BLaER1 (cell line): Measurements from ENCODE around the gene SURF1.
A peak's percentile ranks its signal among the peaks of the same experiment; 100 is the strongest.

Experiments
- H3K27ac ChIP-seq: shearing (Covaris generic); formaldehyde crosslinking; 2 replicates; pipeline ENCODE4 v1.8.1; 2022
- H3K27me3 ChIP-seq: shearing (Covaris generic); formaldehyde crosslinking; 2 replicates; pipeline ENCODE4 v1.8.1; 2022
- H3K36me3 ChIP-seq: shearing (Covaris generic); formaldehyde crosslinking; 2 replicates; pipeline ENCODE4 v1.8.1; 2022
- H3K4me1 ChIP-seq: shearing (Covaris generic); formaldehyde crosslinking; 2 replicates; pipeline ENCODE4 v1.8.1; 2022
- H3K4me2 ChIP-seq: shearing (Covaris generic); formaldehyde crosslinking; 2 replicates; pipeline ENCODE4 v1.8.1; 2022
- H3K4me3 ChIP-seq: shearing (Covaris generic); formaldehyde crosslinking; 2 replicates; pipeline ENCODE4 v1.8.1; 2022
- H3K9ac ChIP-seq: shearing (Covaris generic); formaldehyde crosslinking; 2 replicates; pipeline ENCODE4 v1.8.1; 2022
- H3K9me3 ChIP-seq: shearing (Covaris generic); formaldehyde crosslinking; 2 replicates; pipeline ENCODE4 v1.8.1; 2022
- H4K20me1 ChIP-seq: shearing (Covaris generic); formaldehyde crosslinking; 2 replicates; pipeline ENCODE4 v1.8.1; 2022
- Cebpa-rat ChIP-seq: shearing (Covaris generic); IDR thresholded peaks from 2 replicates; pipeline ENCODE4 v1.8.1; 2022

Gene SURF1

GRCh38 chr9:133375724-133376654 lies 19.7 kb upstream of the SURF1 start, which contains the start of the genes STKLD1 and SURF4:
Gene STKLD1, plus strand, starts transcription at chr9:133376366. Its CDS starts 108 bp downstream, at chr9:133376474.
Gene SURF4, minus strand, starts transcription at chr9:133376060. Its CDS starts 91 bp downstream, at chr9:133375969.
- peaks cover 15% of the 10 kb centered on the region for H3K9me3 ChIP-seq
- H3K4me3 ChIP-seq, result peak within 1 kb of the TSS; percentile 98
- H3K27ac ChIP-seq, result peak within 1 kb of the TSS; percentile 99
- H3K4me1 ChIP-seq, result peaks cover 49% of the 10 kb centered on the region
- H3K36me3 ChIP-seq, result peaks cover 29% of the 10 kb centered on the region
- peak within 1 kb of the TSS; percentile 99 for H3K9ac ChIP-seq
- H3K4me2 ChIP-seq, result peak within 1 kb of the TSS; percentile 96
- peaks cover 47% of the 10 kb centered on the region for H4K20me1 ChIP-seq
- H3K27me3 ChIP-seq, result no peaks in the 10 kb centered on the region
- TF ChIP-seq Cebpa-rat, result no peak

DNA sequence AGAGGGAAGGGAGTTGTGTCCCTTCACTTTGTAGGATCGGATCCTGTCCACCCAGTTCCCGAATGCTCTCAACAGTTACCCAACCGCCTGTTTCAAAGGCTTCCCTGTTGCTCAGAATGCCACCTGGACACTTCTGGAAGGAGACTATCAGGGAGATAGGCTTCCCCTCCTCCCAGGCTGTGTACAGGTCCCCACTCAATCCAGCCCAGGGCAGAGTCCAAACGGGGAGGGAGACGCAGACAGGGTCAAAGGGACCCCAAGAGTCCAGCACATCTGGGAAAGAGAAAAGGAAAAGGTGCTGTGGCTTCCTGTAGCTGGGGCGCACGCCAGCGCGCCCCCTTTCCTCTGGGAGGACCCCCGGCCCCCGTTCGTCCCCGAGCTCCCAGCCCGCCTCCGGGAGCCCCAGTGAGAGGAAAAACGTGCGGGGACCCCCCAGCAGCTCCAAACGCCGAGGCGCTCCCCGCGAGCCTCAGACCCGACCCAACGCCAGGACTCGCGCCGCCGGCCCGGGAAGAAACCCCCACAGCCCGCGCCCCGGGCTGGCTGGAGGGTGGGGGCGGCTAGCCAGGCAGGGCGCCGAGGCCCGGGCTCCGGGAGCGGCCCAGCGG lies 18.9 kb upstream of the SURF1 start:
- Histone ChIP-seq H3K4me2 (peak overlapping the region; percentile 96), H3K9ac (peak overlapping the region; percentile 99), H3K27me3 (no peaks in the 10 kb centered on the region), H4K20me1 (peaks cover 55% of the 10 kb centered on the region), H3K4me1 (peaks cover 57% of the 10 kb centered on the region), H3K36me3 (peaks cover 37% of the 10 kb centered on the region), H3K9me3 (peaks cover 15% of the 10 kb centered on the region), H3K27ac (peak overlapping the region; percentile 99), H3K4me3 (peak overlapping the region; percentile 98)
- TF ChIP-seq Cebpa-rat, result no peak

DNA sequence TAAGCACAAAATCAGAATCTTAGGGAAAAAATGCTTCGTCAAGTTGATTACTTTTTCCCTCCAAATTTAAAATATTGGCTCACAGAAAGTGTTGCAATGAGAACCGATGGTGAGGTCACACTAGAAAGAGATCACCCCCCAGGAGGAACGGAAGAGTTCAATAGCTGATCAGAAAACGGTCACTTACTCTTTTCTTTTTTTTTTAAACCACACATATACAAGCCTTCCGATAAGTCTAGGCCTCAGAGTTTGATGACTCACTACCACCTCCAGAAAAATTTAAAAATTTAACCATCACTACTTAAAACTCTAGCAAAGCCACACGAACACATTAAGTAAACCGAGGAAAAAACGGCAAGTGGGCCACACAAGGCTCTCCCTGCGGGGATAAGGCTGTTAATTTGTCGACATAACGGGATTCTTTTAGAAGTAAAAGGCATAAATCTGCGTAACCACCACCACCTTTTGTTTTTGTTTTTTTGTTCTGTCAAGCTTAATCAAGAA lies 18.4 kb upstream of the SURF1 start:
- H3K4me1 ChIP-seq, result peaks cover 63% of the 10 kb centered on the region

DNA sequence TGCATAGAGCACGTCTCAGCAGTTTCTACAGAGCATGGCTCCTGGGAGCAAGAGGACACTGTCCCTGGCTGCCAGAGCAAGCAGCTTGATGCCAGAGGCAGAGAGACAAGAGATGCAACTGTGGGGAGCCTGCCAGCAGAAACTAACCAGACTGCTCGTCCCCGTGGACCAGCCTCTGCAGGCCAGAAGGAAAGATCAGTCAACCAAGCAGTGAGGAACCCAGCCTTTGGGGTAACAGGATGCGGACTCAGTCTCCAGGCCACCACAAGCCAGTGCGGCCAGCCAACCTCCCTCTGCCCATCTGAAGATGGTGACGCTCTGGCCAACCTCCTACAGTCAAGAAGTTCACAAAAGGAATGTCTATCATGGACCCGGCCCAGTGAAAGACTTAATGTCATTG lies 15.9 kb upstream of the SURF1 start:
- Histone ChIP-seq H3K27me3 (no peaks in the 10 kb centered on the region), H4K20me1 (peaks cover 86% of the 10 kb centered on the region), H3K9ac (peak overlapping the region; percentile 63), H3K4me1 (peaks cover 70% of the 10 kb centered on the region), H3K4me3 (no peak overlapping the region), H3K9me3 (no peaks in the 10 kb centered on the region), H3K27ac (no peak overlapping the region), H3K36me3 (peaks cover 68% of the 10 kb centered on the region), H3K4me2 (peak overlapping the region; percentile 48)
- TF ChIP-seq Cebpa-rat, result no peak

More for the DNA sequence above, 18.4 kb upstream of the SURF1 start:
- peaks cover 43% of the 10 kb centered on the region for H3K36me3 ChIP-seq
- H3K27me3 ChIP-seq, result no peaks in the 10 kb centered on the region
- TF ChIP-seq Cebpa-rat, result no peak
- peak overlapping the region; percentile 98 for H3K4me3 ChIP-seq
- peak overlapping the region; percentile 99 for H3K9ac ChIP-seq
- H4K20me1 ChIP-seq, result peaks cover 61% of the 10 kb centered on the region
- peak overlapping the region; percentile 96 for H3K4me2 ChIP-seq
- H3K27ac ChIP-seq, result peak overlapping the region; percentile 99
- peaks cover 15% of the 10 kb centered on the region for H3K9me3 ChIP-seq

GRCh38 chr9:133371261-133371711 lies 15.0 kb upstream of the SURF1 start:
- no peaks in the 10 kb centered on the region for H3K9me3 ChIP-seq
- no peak for TF ChIP-seq Cebpa-rat
- H3K36me3 ChIP-seq, result peaks cover 76% of the 10 kb centered on the region
- H3K4me3 ChIP-seq, result no peak overlapping the region
- H3K4me1 ChIP-seq, result peaks cover 62% of the 10 kb centered on the region
- H3K27ac ChIP-seq, result 0 out of 2 replicates have a peak overlapping the region, but pooled peaks have one; percentile 14
- peaks cover 94% of the 10 kb centered on the region for H4K20me1 ChIP-seq
- no peaks in the 10 kb centered on the region for H3K27me3 ChIP-seq
- peak overlapping the region; percentile 63 for H3K9ac ChIP-seq
- peak overlapping the region; percentile 48 for H3K4me2 ChIP-seq

GRCh38 chr9:133370685-133371084 lies 14.4 kb upstream of the SURF1 start:
- H3K27ac ChIP-seq, result no peak overlapping the region
- H3K9me3 ChIP-seq, result no peaks in the 10 kb centered on the region
- TF ChIP-seq Cebpa-rat, result no peak
- H3K4me1 ChIP-seq, result peaks cover 62% of the 10 kb centered on the region
- no peaks in the 10 kb centered on the region for H3K27me3 ChIP-seq
- no peak overlapping the region for H3K4me3 ChIP-seq
- 0 out of 2 replicates have a peak overlapping the region, but pooled peaks have one; percentile 48 for H3K4me2 ChIP-seq
- peak overlapping the region; percentile 63 for H3K9ac ChIP-seq
- peaks cover 82% of the 10 kb centered on the region for H3K36me3 ChIP-seq
- H4K20me1 ChIP-seq, result peaks cover 100% of the 10 kb centered on the region

DNA sequence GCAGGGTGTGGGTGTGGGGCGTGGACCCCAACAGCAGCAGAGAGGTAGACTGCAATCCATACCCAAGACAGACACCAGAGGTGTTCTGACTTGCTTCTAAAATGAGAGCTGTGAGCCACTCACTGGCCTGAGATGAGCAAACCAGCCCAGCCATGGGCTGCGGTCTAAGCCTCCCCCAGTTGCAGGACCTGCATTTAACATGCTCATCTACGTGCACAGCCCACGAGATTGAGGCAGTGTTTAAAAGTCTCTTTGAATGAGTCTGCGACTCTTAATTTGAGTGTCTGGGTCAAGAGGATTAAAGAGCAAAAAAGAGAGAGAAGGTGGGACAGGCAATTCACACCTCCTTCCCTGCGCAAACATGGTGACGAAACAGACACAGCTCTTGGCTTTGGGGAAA lies 13.6 kb upstream of the SURF1 start:
- 0 out of 2 replicates have a peak overlapping the region, but pooled peaks have one; percentile 23 for H3K4me2 ChIP-seq
- peaks cover 66% of the 10 kb centered on the region for H3K4me1 ChIP-seq
- no peaks in the 10 kb centered on the region for H3K9me3 ChIP-seq
- no peak overlapping the region for H3K27ac ChIP-seq
- no peak overlapping the region for H3K4me3 ChIP-seq
- H4K20me1 ChIP-seq, result peaks cover 100% of the 10 kb centered on the region
- no peak for TF ChIP-seq Cebpa-rat
- H3K27me3 ChIP-seq, result no peaks in the 10 kb centered on the region
- H3K9ac ChIP-seq, result 0 out of 2 replicates have a peak overlapping the region, but pooled peaks have one; percentile 16
- peaks cover 90% of the 10 kb centered on the region for H3K36me3 ChIP-seq

GRCh38 chr9:133369422-133369821 lies 13.1 kb upstream of the SURF1 start:
- Histone ChIP-seq H3K27me3 (no peaks in the 10 kb centered on the region), H3K4me1 (peaks cover 63% of the 10 kb centered on the region), H3K9ac (0 out of 2 replicates have a peak overlapping the region, but pooled peaks have one; percentile 16), H4K20me1 (peaks cover 99% of the 10 kb centered on the region), H3K27ac (no peak overlapping the region), H3K9me3 (no peaks in the 10 kb centered on the region), H3K36me3 (peaks cover 94% of the 10 kb centered on the region), H3K4me2 (0 out of 2 replicates have a peak overlapping the region, but pooled peaks have one; percentile 23), H3K4me3 (no peak overlapping the region)
- no peak for TF ChIP-seq Cebpa-rat

GRCh38 chr9:133368249-133368881 lies 12.1 kb upstream of the SURF1 start:
- no peaks in the 10 kb centered on the region for H3K9me3 ChIP-seq

More at GRCh38 chr9:133368249-133368881, 12.1 kb upstream of the SURF1 start:
- Histone ChIP-seq H3K9ac (0 out of 2 replicates have a peak overlapping the region, but pooled peaks have one; percentile 9), H4K20me1 (peaks cover 99% of the 10 kb centered on the region), H3K4me1 (peaks cover 53% of the 10 kb centered on the region), H3K27ac (no peak overlapping the region), H3K4me2 (0 out of 2 replicates have a peak overlapping the region, but pooled peaks have one; percentile 23), H3K36me3 (peaks cover 99% of the 10 kb centered on the region), H3K4me3 (no peak overlapping the region), H3K27me3 (no peaks in the 10 kb centered on the region)
- no peak for TF ChIP-seq Cebpa-rat
